SK-N-MC (cell line): ENCODE results near the gene SHB.

Experiments used
- EZH2 ChIP-seq: fragments of 200-600 bp; sonication (generic); IDR thresholded peaks from one replicate; pipeline ENCODE4 v1.6.1; 2017; ENCODE audit warnings: antibody characterized with exemption
- POLR2AphosphoS5 ChIP-seq: IDR thresholded peaks from 2 replicates; pipeline ENCODE4 v1.6.1; 2012; ENCODE audit warnings: mild to moderate bottlenecking, low read depth, low read length, borderline replicate concordance

DNA sequence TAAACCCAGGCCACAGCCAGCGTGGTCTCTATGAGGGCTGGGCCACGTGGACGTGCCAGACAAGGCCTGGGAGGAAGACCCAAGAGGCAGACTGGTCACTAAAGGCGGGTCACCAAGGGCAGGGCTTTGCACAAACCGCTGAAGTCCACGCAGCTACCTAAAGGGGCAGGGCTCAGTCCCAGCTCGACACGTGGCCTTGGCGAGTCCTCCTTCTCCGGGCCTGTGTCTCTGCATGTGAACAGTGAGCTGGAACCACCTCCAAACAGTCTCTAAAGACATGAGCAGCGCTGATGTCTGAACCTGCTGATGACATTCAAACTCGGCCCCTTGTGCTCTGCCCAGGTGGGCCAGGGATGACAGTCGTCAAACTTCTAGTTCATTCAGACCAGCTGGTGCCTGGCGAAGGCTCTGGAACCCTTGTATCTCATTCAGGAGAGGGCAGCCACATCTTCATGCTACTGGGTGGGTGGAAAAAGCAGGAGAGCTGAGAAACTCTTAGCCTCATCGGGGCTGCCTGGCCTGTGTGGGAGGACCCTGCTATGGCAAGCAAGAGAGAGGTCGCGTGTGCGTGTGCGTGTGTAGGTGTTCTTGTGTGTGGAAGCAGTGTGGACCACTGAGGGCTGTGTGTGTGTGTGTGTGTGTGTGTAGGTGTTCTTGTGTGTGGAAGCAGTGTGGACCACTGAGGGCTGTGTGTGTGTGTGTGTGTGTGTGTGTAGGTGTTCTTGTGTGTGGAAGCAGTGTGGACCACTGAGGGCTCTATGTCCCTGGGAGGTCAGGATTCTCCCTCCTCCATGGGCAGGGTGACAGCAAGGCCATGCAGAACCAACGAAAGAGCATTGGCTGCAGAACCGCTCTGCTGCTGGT lies 151.0 kb downstream of the SHB start:
- no peak for TF ChIP-seq POLR2AphosphoS5
- no peak for TF ChIP-seq EZH2
